Fibroblast of villous mesenchyme (primary cell): Measurements from ENCODE around the gene SNX21. TPM values are rescaled to one million over a fixed set of nuclear protein-coding genes. Genes with fewer than 3 reads are reported as not detected.

ENCODE experiments used
- DNase-seq: peaks from one replicate; pipeline ENCODE4 v3.0.0-alpha.2; 2010; ENCODE audit warnings: low read depth
- H3K4me3 ChIP-seq: 2 replicates; pipeline ENCODE4 v1.5.1; 2011; ENCODE audit warnings: low read depth, mild to moderate bottlenecking, low read length
- CTCF ChIP-seq: IDR thresholded peaks from 2 replicates; pipeline ENCODE4 v1.5.1; 2012; ENCODE audit warnings: low read depth, mild to moderate bottlenecking, low read length; ENCODE audit not compliant: insufficient read depth
- total RNA-seq: library from RNA; depleted of rRNA; stranded (reverse); fragments of >200 nt; gene quantifications from 2 replicates; pipeline ENCODE4 v1.2.3, GENCODE V29; 2012

The SNX21 gene
- total RNA-seq, 1 donor: 50.5 TPM

- TF ChIP-seq CTCF: no peak
- DNase-seq: peak; percentile 77
- no peak overlapping the region for H3K4me3 ChIP-seq
Measured at GRCh38 chr20:45816951-45817350, 16.6 kb upstream of the SNX21 start.

- DNase-seq: peak; percentile 91
- no peak overlapping the region for H3K4me3 ChIP-seq
- TF ChIP-seq CTCF: no peak
Measured at GRCh38 chr20:45817376-45818194, 16.0 kb upstream of the SNX21 start.

- no peak overlapping the region for H3K4me3 ChIP-seq
- no peak for TF ChIP-seq CTCF
- DNase-seq: no peak
Measured at GRCh38 chr20:45818239-45818638, 15.4 kb upstream of the SNX21 start.

GRCh38 chr20:45819466-45819865 is 14.1 kb upstream of the SNX21 start:
- TF ChIP-seq CTCF: no peak
- H3K4me3 ChIP-seq: no peak overlapping the region
- no peak for DNase-seq

- H3K4me3 ChIP-seq: no peak overlapping the region
- no peak for TF ChIP-seq CTCF
Measured at GRCh38 chr20:45821947-45822346, 11.7 kb upstream of the SNX21 start.

GRCh38 chr20:45822857-45823256 is 10.7 kb upstream of the SNX21 start:
- TF ChIP-seq CTCF: no peak
- DNase-seq: no peak
- no peak overlapping the region for H3K4me3 ChIP-seq

More at GRCh38 chr20:45821947-45822346, 11.7 kb upstream of the SNX21 start:
- DNase-seq: no peak
